H9 (cell line): ENCODE measurements around the gene GALE. TPM values are rescaled to one million over a fixed set of nuclear protein-coding genes. Genes with fewer than 3 reads are reported as not detected.

Experiments used
- DNase-seq: peaks from one replicate; pipeline ENCODE4 v3.0.0-alpha.2; 2017
- H2AFZ ChIP-seq: one replicate; pipeline ENCODE4 v1.6.1; 2013; ENCODE audit warnings: mild to moderate bottlenecking, low read length, control low read depth, moderate library complexity
- H2AK5ac ChIP-seq: 2 replicates; pipeline ENCODE4 v1.6.1; 2013; ENCODE audit warnings: low read length, control low read depth, mixed read lengths; ENCODE audit not compliant: insufficient read length
- H2BK120ac ChIP-seq: one replicate; pipeline ENCODE4 v1.6.1; 2013; ENCODE audit warnings: low read depth, mild to moderate bottlenecking, low read length, control low read depth, inconsistent platforms; ENCODE audit not compliant: poor library complexity, severe bottlenecking
- H2BK12ac ChIP-seq: 2 replicates; pipeline ENCODE4 v1.6.1; 2013; ENCODE audit warnings: low read length, control low read depth, mixed read lengths, low read depth; ENCODE audit not compliant: insufficient read length
- H2BK15ac ChIP-seq: 2 replicates; pipeline ENCODE4 v1.6.1; 2013; ENCODE audit warnings: low read depth, low read length, control low read depth
- H2BK20ac ChIP-seq: one replicate; pipeline ENCODE4 v1.6.1; 2013; ENCODE audit warnings: low read depth, mild to moderate bottlenecking, low read length, control low read depth, inconsistent platforms; ENCODE audit not compliant: poor library complexity, severe bottlenecking
- H2BK5ac ChIP-seq: 2 replicates; pipeline ENCODE4 v1.6.1; 2013; ENCODE audit warnings: low read length, control low read depth, mixed read lengths; ENCODE audit not compliant: insufficient read length
- H3K14ac ChIP-seq: 2 replicates; pipeline ENCODE4 v1.6.1; 2013; ENCODE audit warnings: low read length, control low read depth; ENCODE audit not compliant: insufficient read depth
- H3K18ac ChIP-seq: 2 replicates; pipeline ENCODE4 v1.6.1; 2013; ENCODE audit warnings: low read depth, mild to moderate bottlenecking, mixed read lengths, low read length, control low read depth; ENCODE audit not compliant: insufficient read length
- H3K23ac ChIP-seq: 2 replicates; pipeline ENCODE4 v1.6.1; 2013; ENCODE audit warnings: low read length, control low read depth, mixed read lengths, low read depth; ENCODE audit not compliant: insufficient read length
- H3K23me2 ChIP-seq: 2 replicates; pipeline ENCODE4 v1.6.1; 2013; ENCODE audit warnings: low read depth, mild to moderate bottlenecking, mixed read lengths, low read length, control low read depth; ENCODE audit not compliant: insufficient read length, poor library complexity, severe bottlenecking
- H3K27ac ChIP-seq: 2 replicates; pipeline ENCODE4 v1.5.1; 2013; ENCODE audit warnings: low read length, control low read depth, mixed read lengths, low read depth; ENCODE audit not compliant: insufficient read length
- H3K27me3 ChIP-seq: 2 replicates; pipeline ENCODE4 v1.6.1; 2013; ENCODE audit warnings: low read length, control low read depth, inconsistent platforms; ENCODE audit not compliant: insufficient read depth
- H3K4ac ChIP-seq: 2 replicates; pipeline ENCODE4 v1.6.1; 2013; ENCODE audit warnings: low read depth, mild to moderate bottlenecking, control low read depth, inconsistent platforms, low read length, moderate library complexity
- H3K4me1 ChIP-seq: 2 replicates; pipeline ENCODE4 v1.6.1; 2013; ENCODE audit warnings: low read length, control low read depth, inconsistent platforms; ENCODE audit not compliant: insufficient read depth
- H3K4me2 ChIP-seq: 2 replicates; pipeline ENCODE4 v1.6.1; 2013; ENCODE audit warnings: low read length, control low read depth, mixed read lengths; ENCODE audit not compliant: insufficient read length, insufficient read depth
- H3K56ac ChIP-seq: 2 replicates; pipeline ENCODE4 v1.6.1; 2013; ENCODE audit warnings: low read depth, mild to moderate bottlenecking, mixed read lengths, low read length, control low read depth; ENCODE audit not compliant: insufficient read length
- H3K79me1 ChIP-seq: 2 replicates; pipeline ENCODE4 v1.6.1; 2013; ENCODE audit warnings: low read depth, mild to moderate bottlenecking, moderate library complexity, low read length, control low read depth, inconsistent platforms; ENCODE audit not compliant: insufficient read depth, poor library complexity, severe bottlenecking
- H3K79me2 ChIP-seq: 2 replicates; pipeline ENCODE4 v1.6.1; 2013; ENCODE audit warnings: low read length, control low read depth, inconsistent platforms; ENCODE audit not compliant: insufficient read depth
- H3K9ac ChIP-seq: 2 replicates; pipeline ENCODE4 v1.6.1; 2013; ENCODE audit warnings: low read length, control low read depth, mixed read lengths; ENCODE audit not compliant: insufficient read length; ENCODE audit errors: extremely low read depth
- H3K9me3 ChIP-seq: one replicate; pipeline ENCODE4 v1.6.1; 2013; ENCODE audit warnings: low read depth, low read length, inconsistent platforms; ENCODE audit not compliant: control insufficient read depth
- H3T11ph ChIP-seq: one replicate; pipeline ENCODE4 v1.6.1; 2013; ENCODE audit warnings: mild to moderate bottlenecking, low read length, control low read depth, inconsistent platforms
- H4K20me1 ChIP-seq: one replicate; pipeline ENCODE4 v1.6.1; 2013; ENCODE audit not compliant: control insufficient read depth, insufficient read length, insufficient read depth
- H4K5ac ChIP-seq: 2 replicates; pipeline ENCODE4 v1.6.1; 2013; ENCODE audit warnings: low read depth, mild to moderate bottlenecking, mixed read lengths, low read length, control low read depth; ENCODE audit not compliant: insufficient read length
- H4K8ac ChIP-seq: replicated peaks from 2 replicates; pipeline ENCODE4 v1.6.1; 2013; ENCODE audit warnings: low read length, control low read depth, mixed read lengths, low read depth; ENCODE audit not compliant: insufficient read length
- H4K91ac ChIP-seq: 2 replicates; pipeline ENCODE4 v1.6.1; 2013; ENCODE audit warnings: low read depth, mild to moderate bottlenecking, moderate library complexity, mixed read lengths, low read length, control low read depth; ENCODE audit not compliant: insufficient read length
- H3K27ac Mint-ChIP-seq, 3 experiments: 2 replicates in 2 of 3; 3 replicates in 1 of 3; pipeline ENCODE4 v1.8.0; 2020 to 2021; ENCODE audit warnings: mixed read lengths in 3 of 3, mild to moderate bottlenecking in 1 of 3, moderate library complexity in 1 of 3
- H3K27me3 Mint-ChIP-seq: 2 replicates; pipeline ENCODE4 v1.8.0; 2021; ENCODE audit warnings: low read depth, mild to moderate bottlenecking, moderate library complexity, mixed read lengths
- H3K36me3 Mint-ChIP-seq, 3 experiments: 2 replicates in 2 of 3; 3 replicates in 1 of 3; pipeline ENCODE4 v1.8.0; 2020 to 2021; ENCODE audit warnings: low read depth in 3 of 3, mixed read lengths in 3 of 3; ENCODE audit not compliant: insufficient read depth in 1 of 3
- H3K4me1 Mint-ChIP-seq, 2 experiments: 2 replicates each; pipeline ENCODE4 v1.8.0; 2020; ENCODE audit warnings: mixed read lengths in 2 of 2
- H3K4me3 Mint-ChIP-seq, 2 experiments: 2 replicates in 1 of 2; 3 replicates in 1 of 2; pipeline ENCODE4 v1.8.0; 2020 to 2021; ENCODE audit warnings: mild to moderate bottlenecking in 2 of 2, mixed read lengths in 2 of 2, moderate library complexity in 1 of 2
- H3K9me3 Mint-ChIP-seq, 2 experiments: 2 replicates in 1 of 2; 3 replicates in 1 of 2; pipeline ENCODE4 v1.8.0; 2020; ENCODE audit warnings: mild to moderate bottlenecking in 2 of 2, mixed read lengths in 2 of 2, moderate library complexity in 1 of 2
- CTCF ChIP-seq: fragments of 200-600 bp; sonication (generic); conservative IDR thresholded peaks from 3 replicates; pipeline ENCODE4 v1.8.0; 2021; ENCODE audit warnings: antibody characterized with exemption, mild to moderate bottlenecking
- WGBS: extraction: QIAGEN DNeasy Blood & Tissue Kit; methylation state at CpG from one replicate; pipeline ENCODE4 v1.1.7; 2013; ENCODE audit warnings: missing lambda C conversion rate, low lambda C conversion rate, mixed read lengths; ENCODE audit not compliant: insufficient read length; ENCODE audit errors: extremely low coverage; 5-methylcytosine and 5-hydroxymethylcytosine counted together
- total RNA-seq: library from RNA; stranded (reverse); gene quantifications from 2 replicates; pipeline ENCODE4 v1.2.1, GENCODE V29; 2021

Gene GALE
- total RNA-seq, 1 experiment from 2014 or later = 36.0 TPM

DNA sequence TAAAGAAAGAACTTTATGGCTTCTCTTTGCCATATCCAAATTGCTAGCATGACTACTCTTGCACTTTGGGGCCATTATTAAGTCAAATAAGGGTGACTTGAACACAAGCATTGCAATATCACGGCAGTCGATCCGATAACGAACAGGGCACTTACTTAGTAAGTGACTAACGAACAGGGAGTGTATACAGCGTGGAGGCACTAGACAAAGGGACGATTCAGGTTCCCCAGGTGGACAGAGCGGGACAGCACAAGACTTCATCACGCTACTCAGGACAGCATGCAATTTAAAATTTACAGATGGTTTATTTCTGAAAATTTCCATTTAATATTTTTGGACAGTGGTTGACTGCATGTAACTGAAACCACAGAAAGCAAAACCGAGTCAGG is 27.7 kb downstream of the GALE start:
- peaks cover 0 to 13% (median 10%) of the 10 kb centered on the region in 3 experiments; a peak in 5 of 7 replicates for H3K36me3 Mint-ChIP-seq
- no peak overlapping the region for H3K27ac Mint-ChIP-seq
- no peak overlapping the region for H4K91ac ChIP-seq
- no CpG with 5 or more reads among the region's 10 CpGs for WGBS
- H3K14ac ChIP-seq = no peak overlapping the region
- no peak overlapping the region for H2AFZ ChIP-seq
- H3K4me1 Mint-ChIP-seq = peaks cover 2 to 7% of the 10 kb centered on the region in 2 experiments
- H3K9me3 ChIP-seq = no peaks in the 10 kb centered on the region
- H3K23me2 ChIP-seq = no peaks in the 10 kb centered on the region
- H3K27me3 Mint-ChIP-seq = no peaks in the 10 kb centered on the region
- H4K5ac ChIP-seq = no peak overlapping the region
- H3K56ac ChIP-seq = no peak overlapping the region
- no peak overlapping the region for H3K27ac ChIP-seq
- no peak overlapping the region for H3K4me3 Mint-ChIP-seq
- H3K79me1 ChIP-seq = peaks cover 3% of the 10 kb centered on the region
- peak overlapping the region; percentile 62 for H2BK12ac ChIP-seq
- no peak overlapping the region for H3K18ac ChIP-seq
- H3T11ph ChIP-seq = no peak overlapping the region
- no peaks in the 10 kb centered on the region for H3K27me3 ChIP-seq
- H4K20me1 ChIP-seq = no peaks in the 10 kb centered on the region
- no peak overlapping the region for H2BK15ac ChIP-seq
- no peak overlapping the region for H2BK5ac ChIP-seq
- H3K4me1 ChIP-seq = no peaks in the 10 kb centered on the region; the same call in 1 of the 2 replicates
- no peak overlapping the region for H4K8ac ChIP-seq
- no peak overlapping the region for H2BK20ac ChIP-seq
- H3K79me2 ChIP-seq = no peaks in the 10 kb centered on the region
- no peak for TF ChIP-seq CTCF
- no peak overlapping the region for H3K23ac ChIP-seq
- no peaks in the 10 kb centered on the region for H3K9me3 Mint-ChIP-seq
- no peak overlapping the region for H2BK120ac ChIP-seq
- no peak overlapping the region for H3K4ac ChIP-seq
- DNase-seq = no peak
- no peak overlapping the region for H3K9ac ChIP-seq
- H3K4me2 ChIP-seq = no peak overlapping the region
- no peak overlapping the region for H2AK5ac ChIP-seq
